IPS DF 4.7 (cell line): Measurements from ENCODE around the gene AATK.

Experiments used
- DNase-seq: peaks from one replicate; pipeline ENCODE4 v3.0.0-alpha.2; 2013; ENCODE audit warnings: low spot score; ENCODE audit errors: extremely low read depth

AATK gene, protein sequence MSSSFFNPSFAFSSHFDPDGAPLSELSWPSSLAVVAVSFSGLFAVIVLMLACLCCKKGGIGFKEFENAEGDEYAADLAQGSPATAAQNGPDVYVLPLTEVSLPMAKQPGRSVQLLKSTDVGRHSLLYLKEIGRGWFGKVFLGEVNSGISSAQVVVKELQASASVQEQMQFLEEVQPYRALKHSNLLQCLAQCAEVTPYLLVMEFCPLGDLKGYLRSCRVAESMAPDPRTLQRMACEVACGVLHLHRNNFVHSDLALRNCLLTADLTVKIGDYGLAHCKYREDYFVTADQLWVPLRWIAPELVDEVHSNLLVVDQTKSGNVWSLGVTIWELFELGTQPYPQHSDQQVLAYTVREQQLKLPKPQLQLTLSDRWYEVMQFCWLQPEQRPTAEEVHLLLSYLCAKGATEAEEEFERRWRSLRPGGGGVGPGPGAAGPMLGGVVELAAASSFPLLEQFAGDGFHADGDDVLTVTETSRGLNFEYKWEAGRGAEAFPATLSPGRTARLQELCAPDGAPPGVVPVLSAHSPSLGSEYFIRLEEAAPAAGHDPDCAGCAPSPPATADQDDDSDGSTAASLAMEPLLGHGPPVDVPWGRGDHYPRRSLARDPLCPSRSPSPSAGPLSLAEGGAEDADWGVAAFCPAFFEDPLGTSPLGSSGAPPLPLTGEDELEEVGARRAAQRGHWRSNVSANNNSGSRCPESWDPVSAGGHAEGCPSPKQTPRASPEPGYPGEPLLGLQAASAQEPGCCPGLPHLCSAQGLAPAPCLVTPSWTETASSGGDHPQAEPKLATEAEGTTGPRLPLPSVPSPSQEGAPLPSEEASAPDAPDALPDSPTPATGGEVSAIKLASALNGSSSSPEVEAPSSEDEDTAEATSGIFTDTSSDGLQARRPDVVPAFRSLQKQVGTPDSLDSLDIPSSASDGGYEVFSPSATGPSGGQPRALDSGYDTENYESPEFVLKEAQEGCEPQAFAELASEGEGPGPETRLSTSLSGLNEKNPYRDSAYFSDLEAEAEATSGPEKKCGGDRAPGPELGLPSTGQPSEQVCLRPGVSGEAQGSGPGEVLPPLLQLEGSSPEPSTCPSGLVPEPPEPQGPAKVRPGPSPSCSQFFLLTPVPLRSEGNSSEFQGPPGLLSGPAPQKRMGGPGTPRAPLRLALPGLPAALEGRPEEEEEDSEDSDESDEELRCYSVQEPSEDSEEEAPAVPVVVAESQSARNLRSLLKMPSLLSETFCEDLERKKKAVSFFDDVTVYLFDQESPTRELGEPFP (N-terminal part only)

DNA sequence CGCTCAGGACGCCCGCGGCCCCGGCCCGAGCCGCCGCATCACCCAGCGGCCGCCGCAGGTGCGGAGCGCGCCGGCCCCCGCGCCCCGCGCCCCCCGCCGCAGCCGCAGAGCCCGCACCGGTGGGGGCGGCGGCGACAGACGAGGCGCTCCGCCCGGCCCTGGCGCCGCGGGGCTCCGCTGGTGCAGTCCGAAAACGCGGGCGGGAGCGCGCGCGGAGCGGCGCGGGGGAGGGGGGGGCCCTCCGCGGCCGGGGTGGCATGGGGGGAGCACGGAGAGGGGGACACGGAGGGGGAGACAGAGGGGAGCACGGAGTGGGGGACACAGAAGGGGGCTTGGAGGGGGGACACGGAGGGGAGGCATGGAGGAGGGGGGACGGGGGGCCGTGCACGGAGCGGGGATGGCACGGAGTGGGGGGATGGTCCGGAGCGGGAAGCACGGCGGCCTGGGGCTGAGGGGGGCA is at the start of gene AATK:
Gene AATK, minus strand, starts transcription at position 189 of the 460 bp plus-strand sequence. CDS start 229 bp downstream, outside the sequence.
- DNase-seq: no peak

GRCh38 chr17:81213978-81214377 is 48.0 kb upstream of the AATK start:
- DNase-seq: no peak

GRCh38 chr17:81212365-81212764 is 46.3 kb upstream of the AATK start:
- no peak for DNase-seq

- no peak for DNase-seq
Measured at GRCh38 chr17:81210868-81211267, 44.8 kb upstream of the AATK start.

DNA sequence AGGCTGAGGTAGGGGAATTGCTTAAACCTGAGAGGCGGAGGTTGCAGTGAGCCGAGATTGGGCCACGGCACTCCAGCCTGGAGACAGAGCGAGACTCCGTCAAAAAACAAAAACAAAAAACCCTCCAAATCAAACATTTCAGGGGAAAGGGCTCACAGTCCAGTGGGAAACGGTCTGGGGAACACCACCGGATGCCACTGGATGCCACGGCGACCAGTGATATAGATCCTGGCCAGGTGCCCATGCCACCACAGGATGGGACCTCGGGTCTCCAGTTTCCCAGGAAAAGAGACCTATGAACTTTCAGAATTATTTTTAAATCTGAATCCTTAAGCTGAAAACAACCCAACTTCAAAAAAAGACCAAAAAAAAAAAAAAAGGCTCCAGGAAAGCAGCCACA is 44.4 kb upstream of the AATK start:
- no peak for DNase-seq

DNA sequence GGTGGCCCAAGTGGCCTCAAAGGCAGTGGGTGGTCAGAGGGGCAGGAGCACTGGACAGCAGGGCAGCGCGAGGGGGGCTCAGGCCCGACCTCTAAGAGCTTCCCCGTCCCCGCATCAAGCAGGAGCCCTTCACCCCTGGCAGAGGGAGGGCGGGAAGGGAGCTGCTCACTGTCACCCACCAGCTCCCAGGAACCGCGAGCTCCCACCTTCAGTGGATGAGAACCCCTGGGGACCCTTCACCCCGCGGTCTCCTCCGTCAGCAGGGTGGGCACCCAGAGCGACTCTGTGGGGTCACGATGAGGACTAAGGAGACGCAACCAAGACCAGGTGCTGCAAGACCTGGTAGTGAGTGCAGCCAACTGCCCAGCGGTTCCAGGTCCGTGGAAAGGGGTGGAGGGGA is 43.1 kb upstream of the AATK start:
- DNase-seq: no peak

- DNase-seq: no peak
Measured at GRCh38 chr17:81208651-81209050, 42.6 kb upstream of the AATK start.

- no peak for DNase-seq
Measured at GRCh38 chr17:81207610-81208581, 41.9 kb upstream of the AATK start.

DNA sequence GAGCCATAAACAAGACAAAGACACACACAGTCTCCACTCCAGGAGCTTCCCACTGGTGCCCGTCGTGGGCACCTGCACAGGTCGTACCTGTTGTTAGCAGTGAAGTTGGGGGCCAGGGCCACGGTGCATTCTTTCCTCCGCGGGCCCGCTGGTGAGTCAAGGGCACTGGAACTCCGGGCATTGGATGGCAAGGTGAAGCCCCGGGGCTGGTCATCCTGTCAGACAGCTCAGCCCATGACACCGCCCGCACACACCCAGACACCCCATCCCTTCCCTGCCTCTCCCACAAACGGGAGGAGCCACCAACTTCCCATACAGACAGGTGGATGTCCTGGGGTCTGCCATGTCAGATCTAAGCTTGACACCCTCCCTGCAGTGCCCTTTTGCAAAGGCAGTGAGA is 40.6 kb upstream of the AATK start:
- DNase-seq: no peak

DNA sequence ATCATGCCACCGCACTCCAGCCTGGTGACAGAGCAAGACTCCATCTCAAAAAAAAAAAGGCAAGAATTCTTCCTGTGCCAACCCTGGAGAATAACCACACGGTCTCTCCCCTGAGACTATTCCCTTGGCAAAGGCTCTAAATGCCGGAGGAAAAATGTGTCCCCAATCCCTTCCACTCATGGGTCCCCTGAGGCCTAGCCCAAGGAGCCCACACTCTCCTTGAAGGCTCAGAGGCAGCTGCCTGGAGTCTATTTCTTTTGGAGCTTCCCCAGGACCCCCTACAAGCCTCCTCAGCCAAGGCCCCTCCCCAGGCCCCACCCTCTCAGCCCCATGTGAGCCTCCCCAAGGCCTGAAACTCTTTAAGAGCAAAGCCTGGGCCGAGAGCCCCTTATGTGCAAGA is 40.1 kb upstream of the AATK start:
- no peak for DNase-seq

GRCh38 chr17:81204578-81204977 is 38.6 kb upstream of the AATK start:
- DNase-seq: no peak

GRCh38 chr17:81203136-81203535 is 37.1 kb upstream of the AATK start:
- DNase-seq: no peak

GRCh38 chr17:81202318-81202717 is 36.3 kb upstream of the AATK start:
- DNase-seq: no peak

- no peak for DNase-seq
Measured at GRCh38 chr17:81200695-81201580, 34.9 kb upstream of the AATK start.

DNA sequence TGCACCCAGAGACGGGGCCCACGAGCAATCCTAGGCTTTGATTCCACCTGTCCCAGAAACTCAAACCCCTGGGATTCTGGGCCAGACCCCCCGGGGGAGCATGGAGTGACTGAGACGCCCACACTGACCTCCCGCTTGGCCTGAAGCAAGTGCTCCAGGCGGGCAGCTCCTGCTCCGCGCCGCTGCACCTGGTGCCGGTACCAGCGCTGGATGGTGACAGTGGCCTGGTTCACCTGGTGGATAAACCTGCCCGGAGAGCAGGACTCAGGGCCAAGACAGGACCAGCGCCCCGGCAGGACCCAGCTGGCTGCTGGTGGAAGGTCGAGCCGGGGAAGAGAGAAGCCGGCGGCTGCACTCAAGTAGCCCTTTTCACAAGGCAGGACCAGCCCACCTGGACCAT is 34.2 kb upstream of the AATK start:
- DNase-seq: no peak

DNA sequence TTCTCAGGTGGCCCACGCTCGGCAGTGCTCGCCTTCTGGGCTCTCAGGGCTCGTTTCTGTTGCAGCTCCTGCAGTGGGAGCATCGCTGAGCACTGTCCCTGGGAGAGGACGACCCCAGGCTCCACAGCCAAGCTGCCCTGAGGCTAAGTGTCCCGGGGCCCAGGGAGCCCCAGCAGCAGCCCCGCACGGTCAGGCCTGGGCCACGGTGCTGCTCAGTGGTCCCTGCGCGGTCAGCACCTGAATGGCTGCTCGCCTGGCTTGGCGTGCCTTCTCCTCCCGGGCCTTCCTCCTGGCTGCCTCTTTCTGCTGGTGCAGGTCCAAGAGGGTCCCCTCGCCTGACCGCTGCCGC is 33.4 kb upstream of the AATK start:
- no peak for DNase-seq

GRCh38 chr17:81198826-81199481 is 32.9 kb upstream of the AATK start:
- DNase-seq: no peak

DNA sequence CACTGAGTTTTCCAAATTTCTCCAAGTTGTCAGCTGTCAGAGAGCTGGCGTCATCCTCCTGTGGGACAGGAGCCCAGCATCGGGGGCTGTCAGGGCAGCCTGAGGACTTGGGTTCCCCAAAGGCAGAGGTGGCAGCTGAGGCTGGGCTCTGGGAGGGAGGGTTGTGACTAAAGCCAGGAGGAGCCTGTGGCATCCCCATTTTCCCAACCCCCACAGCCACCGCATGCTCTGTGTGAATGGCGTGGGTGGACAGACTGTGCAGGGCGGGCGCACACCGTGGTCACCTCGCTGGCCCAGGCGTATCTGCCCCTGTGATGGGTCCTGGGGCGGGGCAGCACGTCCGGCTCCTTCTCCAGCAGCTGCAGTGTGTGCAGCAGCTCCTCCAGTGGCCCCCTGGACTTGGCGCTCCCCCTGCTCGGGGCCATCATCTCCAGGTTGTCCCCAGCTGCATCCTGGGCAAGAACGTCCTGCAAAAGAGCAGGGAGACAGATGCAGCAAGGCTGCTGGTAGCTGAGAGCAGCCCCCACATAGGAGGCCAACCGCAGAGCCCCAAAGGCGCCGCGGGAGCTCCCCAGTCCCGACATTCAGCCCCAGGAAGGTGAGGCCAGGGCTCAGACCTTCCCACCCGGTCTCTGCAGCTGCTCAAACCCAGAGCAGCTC is 31.9 kb upstream of the AATK start:
- no peak for DNase-seq
